H1 (cell line): ENCODE data around the gene TMTC2. TPM values are rescaled to one million over a fixed set of nuclear protein-coding genes. Genes with fewer than 3 reads are reported as not detected.

Experiments used
- CTCF ChIA-PET: fragments of 300-600 bp; sonication (Branson Sonifier 250); formaldehyde crosslinking; loops from one replicate; lab custom pipeline; 2021; ENCODE audit not compliant: partially characterized antibody; lab: Charles Lee
- POLR2A ChIA-PET: fragments of 300-600 bp; sonication (Branson Sonifier 250); formaldehyde crosslinking; loops from one replicate; lab custom pipeline; 2021; ENCODE audit warnings: inconsistent platforms; ENCODE audit not compliant: partially characterized antibody; lab: Charles Lee
- DNase-seq, 2 experiments: peaks; one replicate each; pipeline versions ENCODE4 v3.0.0 to v3.0.0-alpha.2; 2010 to 2022; ENCODE audit warnings: low spot score in 2 of 2, low read depth in 1 of 2, mixed read lengths in 1 of 2
- FAIRE-seq: peaks from 2 replicates; lab custom pipeline; 2011; peaks lifted over from hg19 to GRCh38; lab: Jason Lieb, UNC
- H2AFZ ChIP-seq: 2 replicates; pipeline ENCODE4 v1.8.1; 2012; ENCODE audit warnings: low read length, inconsistent platforms
- H2AK5ac ChIP-seq: 2 replicates; pipeline ENCODE4 v1.6.1; 2013; ENCODE audit warnings: low read depth, low read length
- H2BK120ac ChIP-seq: replicated peaks from 2 replicates; pipeline ENCODE3; 2013; ENCODE audit warnings: low read depth, low read length, inconsistent platforms
- H2BK12ac ChIP-seq: 2 replicates; pipeline ENCODE4 v1.6.1; 2013; ENCODE audit warnings: low read depth, low read length
- H2BK15ac ChIP-seq: 2 replicates; pipeline ENCODE4 v1.6.1; 2013; ENCODE audit warnings: low read length
- H2BK20ac ChIP-seq: 2 replicates; pipeline ENCODE4 v1.6.1; 2013; ENCODE audit warnings: low read length
- H2BK5ac ChIP-seq: 2 replicates; pipeline ENCODE4 v1.6.1; 2013; ENCODE audit warnings: low read depth, low read length
- H3K14ac ChIP-seq: 2 replicates; pipeline ENCODE4 v1.6.1; 2013; ENCODE audit warnings: inconsistent platforms; ENCODE audit not compliant: insufficient read length
- H3K18ac ChIP-seq: 2 replicates; pipeline ENCODE4 v1.6.1; 2013; ENCODE audit warnings: low read length; ENCODE audit errors: extremely low read depth
- H3K23ac ChIP-seq: 2 replicates; pipeline ENCODE4 v1.6.1; 2013; ENCODE audit warnings: inconsistent platforms; ENCODE audit not compliant: insufficient read length
- H3K23me2 ChIP-seq: 2 replicates; pipeline ENCODE4 v1.6.1; 2013; ENCODE audit warnings: low read depth, low read length
- H3K27ac ChIP-seq: 2 replicates; pipeline ENCODE4 v1.6.1; 2011; ENCODE audit warnings: low read depth, low read length, inconsistent platforms
- H3K27me3 ChIP-seq, 4 experiments: replicated peaks in 1 of 4; 1 replicate in 1 of 4; 2 replicates in 3 of 4; pipeline versions ENCODE4 v1.6.1 to v1.8.1; 2011 to 2013; ENCODE audit warnings: low read length in 3 of 4, mild to moderate bottlenecking in 3 of 4, inconsistent platforms in 2 of 4, mixed read lengths in 2 of 4, moderate library complexity in 1 of 4; ENCODE audit not compliant: control insufficient read depth in 3 of 4, insufficient read depth in 3 of 4; ENCODE audit errors: extremely low read depth in 1 of 4
- H3K36me3 ChIP-seq, 4 experiments: 2 replicates each; pipeline versions ENCODE4 v1.6.1 to v1.8.1; 2011 to 2013; ENCODE audit warnings: mild to moderate bottlenecking in 4 of 4, low read length in 3 of 4, moderate library complexity in 2 of 4, control low read depth in 1 of 4, inconsistent platforms in 1 of 4; ENCODE audit not compliant: insufficient read depth in 4 of 4, control insufficient read depth in 2 of 4
- H3K4ac ChIP-seq: replicated peaks from 2 replicates; pipeline ENCODE3; 2013; ENCODE audit warnings: low read length, low read depth, mixed read lengths, inconsistent platforms; ENCODE audit not compliant: insufficient read length
- H3K4me1 ChIP-seq, 4 experiments: replicated peaks in 1 of 4; 1 replicate in 1 of 4; 2 replicates in 3 of 4; pipeline versions ENCODE4 v1.6.1 to v1.8.1; 2011 to 2013; ENCODE audit warnings: low read length in 3 of 4, inconsistent platforms in 2 of 4, mixed read lengths in 1 of 4; ENCODE audit not compliant: insufficient read depth in 4 of 4, control insufficient read depth in 3 of 4
- H3K4me2 ChIP-seq, 2 experiments: 2 replicates each; pipeline versions ENCODE4 v1.6.1 to v1.8.1; 2011 to 2013; ENCODE audit warnings: low read depth in 2 of 2, low read length in 2 of 2, control low read depth in 1 of 2, inconsistent platforms in 1 of 2, mild to moderate bottlenecking in 1 of 2; ENCODE audit not compliant: insufficient read depth in 1 of 2
- H3K4me3 ChIP-seq, 4 experiments: fragments of 200-600, 300-600 bp in 1 of 4; sonication (generic), shearing (Covaris generic), sonication (Bioruptor Twin) in 1 of 4; 2 replicates each; pipeline versions ENCODE4 v1.5.1 to v1.8.1; 2011 to 2016; ENCODE audit warnings: low read length in 4 of 4, low read depth in 3 of 4, control low read depth in 2 of 4, inconsistent platforms in 2 of 4, mild to moderate bottlenecking in 2 of 4, mixed read lengths in 1 of 4, moderate library complexity in 1 of 4; ENCODE audit not compliant: insufficient read depth in 2 of 4; ENCODE audit errors: extremely low read depth in 1 of 4
- H3K56ac ChIP-seq: replicated peaks from 2 replicates; pipeline ENCODE3; 2013; ENCODE audit warnings: low read depth, mild to moderate bottlenecking, mixed read lengths, low read length, inconsistent platforms; ENCODE audit not compliant: insufficient read length
- H3K79me1 ChIP-seq: 2 replicates; pipeline ENCODE4 v1.6.1; 2013; ENCODE audit warnings: low read depth, low read length, control low read depth
- H3K79me2 ChIP-seq, 2 experiments: 2 replicates each; pipeline versions ENCODE4 v1.6.1 to v1.8.1; 2012 to 2013; ENCODE audit warnings: low read length in 2 of 2, mild to moderate bottlenecking in 2 of 2, inconsistent platforms in 1 of 2; ENCODE audit not compliant: insufficient read depth in 2 of 2, control insufficient read depth in 1 of 2
- H3K9ac ChIP-seq, 4 experiments: replicated peaks in 1 of 4; 1 replicate in 1 of 4; 2 replicates in 3 of 4; pipeline versions ENCODE4 v1.6.1 to v1.8.1; 2011 to 2013; ENCODE audit warnings: low read depth in 3 of 4, low read length in 3 of 4, control low read depth in 2 of 4, mild to moderate bottlenecking in 2 of 4, moderate library complexity in 2 of 4, inconsistent platforms in 1 of 4; ENCODE audit errors: extremely low read depth in 1 of 4
- H3K9me3 ChIP-seq, 2 experiments: 2 replicates each; pipeline versions ENCODE4 v1.6.1 to v1.8.1; 2012 to 2013; ENCODE audit warnings: mild to moderate bottlenecking in 2 of 2, moderate library complexity in 2 of 2, control low read depth in 1 of 2, inconsistent platforms in 1 of 2, low read depth in 1 of 2, low read length in 1 of 2, mixed read lengths in 1 of 2; ENCODE audit not compliant: insufficient read depth in 2 of 2
- H4K20me1 ChIP-seq, 2 experiments: replicated peaks in 1 of 2; 2 replicates each; pipeline versions ENCODE3 to v1.8.1; 2011 to 2013; ENCODE audit warnings: inconsistent platforms in 2 of 2, low read length in 2 of 2, mild to moderate bottlenecking in 1 of 2; ENCODE audit not compliant: insufficient read depth in 2 of 2, control insufficient read depth in 1 of 2
- H4K5ac ChIP-seq: 2 replicates; pipeline ENCODE4 v1.6.1; 2013; ENCODE audit warnings: low read length, low read depth, mixed read lengths, inconsistent platforms; ENCODE audit not compliant: insufficient read length
- H4K8ac ChIP-seq: 2 replicates; pipeline ENCODE4 v1.8.0; 2013; ENCODE audit warnings: mild to moderate bottlenecking, moderate library complexity, low read length, inconsistent platforms; ENCODE audit not compliant: insufficient read depth; ENCODE audit errors: extremely low read depth
- H4K91ac ChIP-seq: replicated peaks from 2 replicates; pipeline ENCODE3; 2013; ENCODE audit warnings: low read length, mixed read lengths, inconsistent platforms; ENCODE audit not compliant: insufficient read length
- CBX8 ChIP-seq: fragments of 300-800, 300-1000 bp; sonication (generic); IDR thresholded peaks from 2 replicates; pipeline ENCODE4 v1.7.1; 2016; ENCODE audit warnings: low read depth, low read length, borderline replicate concordance
- SAP30 ChIP-seq: fragments of 300-600 bp; sonication (generic); IDR thresholded peaks from 2 replicates; pipeline ENCODE4 v1.7.1; 2012; ENCODE audit warnings: low read length, moderate library complexity, mild to moderate bottlenecking, inconsistent platforms; ENCODE audit not compliant: insufficient read depth, insufficient replicate concordance
- WGBS, 2 experiments: shearing (Covaris generic) in 1 of 2; methylation state at CpG; one replicate each; pipeline versions ENCODE4 v1.1.6 to v1.1.7; 2013 to 2015; ENCODE audit warnings: low lambda C conversion rate in 2 of 2, mixed read lengths in 2 of 2, inconsistent platforms in 1 of 2, low coverage in 1 of 2, missing lambda C conversion rate in 1 of 2; ENCODE audit not compliant: insufficient replicate concordance in 2 of 2, insufficient coverage in 1 of 2, insufficient read length in 1 of 2; ENCODE audit errors: extremely low coverage in 1 of 2, missing lambda C conversion rate in 1 of 2; 5-methylcytosine and 5-hydroxymethylcytosine counted together
- polyA plus RNA-seq, 7 experiments: library from polyadenylated mRNA; depleted of rRNA in 3 of 7; stranded (reverse) in 5 of 7; unstranded in 2 of 7; fragments of >200 nt in 5 of 7; fragments of 200-250 nt in 2 of 7; gene quantifications; 1 replicate in 5 of 7; 2 replicates in 1 of 7; 4 replicates in 1 of 7; pipeline versions ENCODE4 v1.2.1 to v1.2.3, GENCODE V29; 2011 to 2013; ENCODE audit warnings: missing spikeins in 2 of 7, mixed read lengths in 2 of 7
- total RNA-seq: library from RNA; stranded (reverse); fragmentation: NEBNext Ultra II Directional; extraction: Animal tissue kit (Norgen Biotek cat#: 25700); gene quantifications from 2 replicates; pipeline ENCODE4 v1.2.1, GENCODE V29; 2021

TMTC2 gene
- total and polyA plus RNA-seq, 2 of the 8 experiments (the other 6 are each of a cell fraction or from before 2014, with no cell fraction given), result 2.3 to 3.9 TPM

- Histone ChIP-seq H4K91ac (no peak overlapping the region), H3K79me2 (no peaks in the 10 kb centered on the region), H3K9me3 (peaks cover 0 to 7% of the 10 kb centered on the region in 2 experiments; a peak in 2 of 4 replicates), H3K36me3 (no peaks in the 10 kb centered on the region; a peak in 1 of 8 replicates), H3K14ac (no peak overlapping the region), H4K8ac (no peak overlapping the region), H2BK15ac (no peak overlapping the region), H3K4ac (no peak overlapping the region), H2AFZ (no peak overlapping the region), H3K18ac (no peak overlapping the region), H3K4me3 (no peak overlapping the region), H3K23ac (no peak overlapping the region), H2BK5ac (no peak overlapping the region), H3K4me2 (no peak overlapping the region), H2BK20ac (no peak overlapping the region), H3K23me2 (no peaks in the 10 kb centered on the region), H3K56ac (no peak overlapping the region), H3K27me3 (no peaks in the 10 kb centered on the region), H2BK12ac (no peak overlapping the region), H3K4me1 (no peaks in the 10 kb centered on the region), H2BK120ac (no peak overlapping the region), H4K20me1 (no peaks in the 10 kb centered on the region), H2AK5ac (no peak overlapping the region), H3K79me1 (no peaks in the 10 kb centered on the region), H4K5ac (no peak overlapping the region), H3K9ac (no peak overlapping the region), H3K27ac (no peak overlapping the region)
- TF ChIP-seq SAP30 (no peak), CBX8 (no peak)
- WGBS, 2 experiments, result 92% methylated on average over 2 of the region's 2 CpGs; no CpG with 5 or more reads in 1 of the 2 experiments
- CTCF ChIA-PET, result interaction anchor here (1.0 kb wide), 1 partner anchor 459 kb away, joined by 4 read pairs; the partner anchor contains the start of gene TMTC2
- DNase-seq (no peak), FAIRE-seq (no peak)
- POLR2A ChIA-PET, result interaction anchor here (0.6 kb wide), 1 partner anchor 83 kb away, joined by 3 read pairs; no protein-coding TSS in a partner anchor
Observed at GRCh38 chr12:83145325-83145840, 458.7 kb downstream of the TMTC2 start.
